Erythroblast (primary cell): ENCODE measurements around the gene FNDC5.

Experiments
- DNase-seq, 2 experiments: peaks; one replicate each; lab custom pipeline; 2025; lab: John Stamatoyannopoulos, UW
- GATA1 ChIP-seq: IDR thresholded peaks from 2 replicates; pipeline ENCODE4 v1.6.1; 2011; ENCODE audit warnings: low read depth, mild to moderate bottlenecking, control low read depth, low read length, moderate library complexity
- POLR2A ChIP-seq: IDR thresholded peaks from 2 replicates; pipeline ENCODE4 v1.6.1; 2011; ENCODE audit warnings: mild to moderate bottlenecking, low read length

Gene FNDC5

GRCh38 chr1:32858791-32859190 lies 11.9 kb downstream of the FNDC5 start:
- DNase-seq: no peak
- no peak for TF ChIP-seq POLR2A
- no peak for TF ChIP-seq GATA1

DNA sequence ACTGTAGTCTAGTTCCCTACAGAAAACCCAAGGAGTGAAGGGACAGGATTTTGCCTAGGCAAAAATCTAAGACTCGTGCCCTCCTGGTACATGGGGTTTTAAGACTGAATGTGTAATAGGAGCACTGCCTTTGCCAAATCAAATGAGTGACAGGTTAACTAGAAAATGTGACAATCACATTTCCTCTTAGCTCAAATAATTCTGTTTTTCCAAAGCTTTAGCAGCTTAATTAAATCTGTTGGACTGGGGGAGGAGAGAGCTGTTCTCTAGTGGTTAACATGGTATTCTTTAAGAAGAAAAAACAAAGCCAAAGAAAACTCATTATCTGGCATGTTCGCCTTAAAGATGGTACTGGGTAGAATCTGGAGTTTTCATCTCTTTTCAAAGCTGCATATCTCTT lies 12.6 kb downstream of the FNDC5 start:
- DNase-seq: no peak
- TF ChIP-seq GATA1 (no peak), POLR2A (no peak)

DNA sequence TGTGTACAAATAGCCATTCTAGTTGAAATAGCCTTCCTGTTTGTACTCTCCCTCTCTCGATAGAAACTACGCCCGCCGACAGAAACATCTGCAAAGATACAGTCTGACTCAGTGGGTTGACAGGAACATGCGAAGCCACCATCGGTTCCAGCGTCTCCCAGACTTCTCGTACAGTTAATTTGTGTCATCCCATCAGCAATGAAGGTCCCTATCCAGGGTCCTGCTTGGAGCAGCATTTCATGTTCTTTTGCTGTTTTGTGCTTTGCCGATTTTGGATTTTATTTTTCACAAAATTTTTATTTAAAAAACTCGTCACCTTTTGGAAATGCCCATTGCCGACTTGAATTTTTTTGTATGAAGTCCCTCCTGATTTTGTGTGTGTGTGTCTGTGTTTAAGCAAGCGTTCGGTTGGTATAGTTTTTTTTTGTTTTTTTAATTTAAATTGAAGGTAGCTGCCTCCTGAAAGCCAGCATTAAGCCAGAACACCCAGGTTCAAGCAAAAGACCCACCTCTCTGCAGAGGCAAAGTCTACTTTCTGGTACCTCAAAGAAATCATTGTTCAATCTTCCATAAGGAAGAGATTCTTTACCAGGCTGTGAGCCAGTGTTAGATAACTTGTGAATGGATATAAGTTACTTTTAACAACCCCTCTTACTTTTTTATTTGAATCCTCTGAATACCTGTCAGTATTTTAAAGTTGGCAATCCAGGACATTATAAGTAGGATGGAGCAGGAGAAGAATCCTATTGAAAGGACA lies 14.7 kb downstream of the FNDC5 start:
- no peak for DNase-seq
- no peak for TF ChIP-seq GATA1
- TF ChIP-seq POLR2A: no peak

DNA sequence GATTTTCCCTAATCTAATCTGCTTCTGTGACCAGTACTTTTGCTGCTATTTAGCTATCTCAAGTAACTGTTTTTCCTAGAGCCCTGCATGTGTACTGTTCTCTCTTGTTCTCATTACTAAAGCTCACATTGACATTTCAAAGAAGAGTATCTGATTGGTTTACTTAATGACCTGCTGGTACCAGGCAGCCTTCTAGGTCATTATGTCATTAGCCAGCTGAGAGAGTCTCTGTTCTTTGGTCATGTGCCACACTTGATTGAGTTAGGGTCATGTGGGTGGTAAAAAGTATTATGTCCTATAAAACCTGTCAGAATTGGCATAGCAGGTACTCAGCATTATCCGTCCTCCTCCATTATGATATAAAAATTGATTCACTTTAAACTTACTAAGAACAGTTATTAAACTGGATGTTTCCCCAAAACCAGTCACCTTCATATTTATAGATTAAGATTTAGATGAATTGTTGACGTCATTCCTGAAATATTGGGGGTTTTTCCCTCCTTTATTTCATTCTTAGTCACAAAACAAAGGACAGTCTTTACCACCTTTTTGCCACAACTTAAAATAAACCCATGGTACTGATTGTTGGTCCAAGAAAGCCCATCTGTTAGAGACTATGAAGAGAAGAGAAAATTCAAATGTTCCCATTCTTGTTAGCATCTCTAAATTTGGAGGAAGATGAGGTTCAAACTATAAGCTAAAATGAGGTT lies 22.2 kb downstream of the FNDC5 start:
- TF ChIP-seq POLR2A (no peak), GATA1 (no peak)
- no peak for DNase-seq

DNA sequence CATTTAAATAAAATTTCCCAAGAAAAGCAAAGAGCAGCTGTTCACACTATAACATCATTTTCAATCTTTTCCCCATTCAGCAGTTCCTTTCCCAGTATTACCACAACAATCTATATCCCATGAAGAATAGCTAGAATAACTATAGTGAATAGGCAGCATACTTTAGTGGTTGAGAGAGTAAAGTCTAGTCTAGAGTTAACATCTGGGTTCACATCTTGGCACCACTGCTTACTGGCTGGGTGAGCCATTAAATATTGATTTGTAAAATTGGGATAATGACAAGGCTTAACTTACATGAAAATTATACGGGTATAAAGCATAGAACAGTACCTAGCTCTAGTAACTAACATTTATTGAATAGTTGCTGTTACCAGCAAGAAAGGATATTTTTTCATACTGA lies 38.8 kb downstream of the FNDC5 start:
- no peak for TF ChIP-seq POLR2A
- TF ChIP-seq GATA1: no peak
- no peak for DNase-seq

DNA sequence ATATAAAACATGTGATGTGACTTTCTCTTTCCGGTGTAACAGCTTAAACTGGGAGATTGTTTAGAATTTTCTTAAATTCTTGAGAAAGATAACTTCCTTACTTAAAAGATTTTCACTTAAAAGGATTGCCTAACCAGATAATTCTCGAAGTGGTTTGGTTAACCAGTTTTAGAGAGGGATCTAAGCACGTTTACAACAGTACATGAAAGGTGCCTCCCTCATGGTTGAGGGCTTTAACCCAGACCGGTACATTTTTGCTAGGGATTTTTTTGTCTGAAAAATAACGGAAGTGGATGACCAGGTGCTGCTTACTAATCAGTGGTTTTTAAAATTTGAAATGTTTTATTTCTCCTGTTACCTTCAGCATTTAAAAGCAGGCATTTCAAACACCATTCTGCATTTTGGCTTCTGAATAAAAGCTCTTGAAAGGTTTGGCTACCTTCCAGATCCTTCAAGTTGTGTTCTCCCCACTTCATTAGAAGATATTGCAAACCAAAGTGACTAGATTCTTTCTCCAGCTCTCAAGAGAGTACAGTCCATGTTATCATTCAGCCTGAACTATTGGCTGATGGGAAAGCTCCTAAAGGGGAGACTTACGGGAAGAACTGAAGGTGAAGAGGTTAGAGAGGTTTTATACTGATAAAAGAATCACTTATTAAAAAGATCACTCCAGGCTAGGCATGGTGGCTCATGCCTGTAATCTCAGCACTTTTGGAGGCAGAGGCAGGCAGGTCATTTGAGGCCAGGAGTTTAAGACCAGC lies 40.4 kb downstream of the FNDC5 start:
- no peak for DNase-seq
- TF ChIP-seq POLR2A (no peak), GATA1 (no peak)

GRCh38 chr1:32828341-32828740 lies 42.4 kb downstream of the FNDC5 start:
- TF ChIP-seq GATA1 (no peak), POLR2A (no peak)
- DNase-seq: peak in 1 of 2 experiments; percentile 12

DNA sequence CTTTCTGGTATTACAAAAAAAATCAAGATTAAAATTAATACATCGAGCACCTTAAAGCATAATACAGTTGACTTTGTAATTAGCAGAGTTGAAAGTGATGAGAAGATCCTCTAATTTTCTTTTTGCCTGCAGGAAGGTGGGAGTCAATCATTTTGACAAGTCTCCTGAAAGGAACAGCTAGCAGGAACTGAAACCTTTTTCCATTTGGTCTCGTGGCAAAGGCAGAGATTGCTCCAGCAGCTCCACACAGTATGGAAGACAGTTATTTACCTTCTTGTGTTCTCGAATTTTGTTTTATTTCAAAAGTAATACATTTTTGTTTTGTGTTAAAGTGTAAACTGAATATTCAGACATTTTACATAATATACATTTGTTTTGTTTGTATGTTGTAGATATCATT lies 45.5 kb downstream of the FNDC5 start:
- DNase-seq: no peak
- TF ChIP-seq GATA1 (no peak), POLR2A (no peak)

- DNase-seq: peak in 1 of 2 experiments; percentile 39
- TF ChIP-seq GATA1: no peak
- no peak for TF ChIP-seq POLR2A
Measured at GRCh38 chr1:32818804-32819541, 51.7 kb downstream of the FNDC5 start.

- peak; percentile 70 to 76 for DNase-seq
- TF ChIP-seq POLR2A (no peak), GATA1 (no peak)
Measured at GRCh38 chr1:32817815-32818786, 52.6 kb downstream of the FNDC5 start.

DNA sequence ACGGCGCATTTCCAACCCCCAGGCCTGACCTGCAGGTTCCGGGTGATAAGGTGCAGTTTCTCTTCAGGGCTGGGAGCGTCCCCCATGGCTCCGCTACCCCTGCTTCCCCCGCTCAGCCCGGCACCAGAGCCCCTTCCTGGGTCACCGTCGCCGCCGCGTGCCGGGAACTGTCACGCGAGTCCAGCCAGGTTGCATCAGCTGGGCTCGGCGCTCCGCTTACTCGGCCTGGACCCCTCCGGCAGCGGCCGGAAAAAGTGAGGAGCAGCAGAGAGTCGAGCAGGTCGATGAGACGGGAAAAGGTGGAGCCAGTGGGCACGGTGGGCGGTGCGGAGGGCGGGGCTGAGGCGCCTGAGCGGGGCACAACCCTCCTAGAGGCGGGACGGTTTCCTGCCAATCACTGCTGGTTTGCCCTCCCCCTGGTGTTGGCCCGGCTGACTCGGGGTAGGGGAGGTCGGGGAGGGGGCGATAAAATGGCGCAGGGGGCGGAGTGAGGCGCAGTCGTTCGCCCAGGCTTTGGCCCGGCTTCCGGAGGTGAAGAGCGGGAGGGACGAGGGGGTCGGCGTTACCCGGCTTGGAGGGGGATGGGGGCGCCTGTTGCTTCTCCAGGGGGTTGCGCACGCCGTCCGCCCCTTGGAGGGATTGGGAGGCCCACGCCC lies 53.4 kb downstream of the FNDC5 start, which contains the start of the genes S100PBP and YARS1:
TSS of gene S100PBP (plus strand) at position 495 of the 656 bp plus-strand sequence. CDS start 8,447 bp downstream, outside the sequence.
TSS of gene YARS1 (minus strand) at position 200 of the 656 bp plus-strand sequence. CDS start at position 86, 114 bp downstream.
- TF ChIP-seq POLR2A (peak; percentile 94), GATA1 (no peak)
- peak; percentile 98 to 99 for DNase-seq
